Naive thymus-derived CD4-positive, alpha-beta T cell (primary cell): Measurements from ENCODE around the gene KDM5B. TPM values are rescaled to one million over a fixed set of nuclear protein-coding genes. Genes with fewer than 3 reads are reported as not detected.

Source experiments
- ATAC-seq: fragments of 150-1000 bp; cut with Tn5 transposase; 2 replicates; pipeline ENCODE4 v1.10.0; 2021; ENCODE audit warnings: mild to moderate bottlenecking, moderate library complexity
- CTCF ChIA-PET: fragments of 350-600 bp; sonication (Branson Sonifier 250); formaldehyde crosslinking; loops from one replicate; lab custom pipeline; 2021; ENCODE audit warnings: antibody characterized with exemption; lab: Charles Lee
- POLR2A ChIA-PET: fragments of 350-600 bp; sonication (Branson Sonifier 250); formaldehyde crosslinking; loops from one replicate; lab custom pipeline; 2021; ENCODE audit warnings: antibody characterized with exemption, inconsistent platforms; lab: Charles Lee
- DNase-seq, 9 donors: peaks; one replicate each; pipeline versions ENCODE4 v3.0.0 to v3.0.0-alpha.2; 2020 to 2022; ENCODE audit warnings: mixed read lengths in 1 of 9
- H3K27ac ChIP-seq: one replicate; pipeline ENCODE4 v1.7.0; 2013; ENCODE audit warnings: mild to moderate bottlenecking, low read depth, low read length, moderate library complexity
- H3K27me3 ChIP-seq, 2 donors: one replicate each; pipeline ENCODE4 v1.7.0; 2013; ENCODE audit warnings: low read length in 2 of 2, mild to moderate bottlenecking in 2 of 2, moderate library complexity in 2 of 2; ENCODE audit not compliant: control insufficient read depth in 2 of 2, insufficient read depth in 2 of 2
- H3K36me3 ChIP-seq, 3 experiments: 1 replicate in 2 of 3; 2 replicates in 1 of 3; pipeline ENCODE4 v1.7.0; 2013; ENCODE audit warnings: low read length in 3 of 3, mild to moderate bottlenecking in 3 of 3, moderate library complexity in 1 of 3; ENCODE audit not compliant: insufficient read depth in 3 of 3, control insufficient read depth in 2 of 3
- H3K4me1 ChIP-seq, 2 donors: one replicate each; pipeline ENCODE4 v1.7.0; 2013; ENCODE audit warnings: low read length in 2 of 2, mild to moderate bottlenecking in 2 of 2, moderate library complexity in 1 of 2; ENCODE audit not compliant: control insufficient read depth in 2 of 2, insufficient read depth in 2 of 2
- H3K4me3 ChIP-seq: 2 replicates; pipeline ENCODE4 v1.7.0; 2013; ENCODE audit warnings: mild to moderate bottlenecking, low read length
- H3K9me3 ChIP-seq, 3 experiments: 1 replicate in 2 of 3; 2 replicates in 1 of 3; pipeline ENCODE4 v1.7.0; 2013; ENCODE audit warnings: low read length in 3 of 3; ENCODE audit not compliant: control insufficient read depth in 2 of 3
- H3K27ac Mint-ChIP-seq, 9 donors: one replicate each; pipeline ENCODE4 v1.8.0; 2020 to 2022; ENCODE audit warnings: mixed read lengths in 9 of 9, mild to moderate bottlenecking in 8 of 9, moderate library complexity in 5 of 9, inconsistent platforms in 2 of 9
- H3K27me3 Mint-ChIP-seq, 5 donors: one replicate each; pipeline ENCODE4 v1.8.0; 2021 to 2022; ENCODE audit warnings: mixed read lengths in 5 of 5, mild to moderate bottlenecking in 1 of 5
- H3K36me3 Mint-ChIP-seq, 5 donors: one replicate each; pipeline ENCODE4 v1.8.0; 2020 to 2022; ENCODE audit warnings: mixed read lengths in 5 of 5, mild to moderate bottlenecking in 3 of 5, inconsistent platforms in 1 of 5
- H3K4me1 Mint-ChIP-seq, 7 donors: one replicate each; pipeline ENCODE4 v1.8.0; 2020 to 2022; ENCODE audit warnings: mixed read lengths in 7 of 7, mild to moderate bottlenecking in 3 of 7, inconsistent platforms in 1 of 7
- H3K4me3 Mint-ChIP-seq, 10 donors: one replicate each; pipeline ENCODE4 v1.8.0; 2020 to 2022; ENCODE audit warnings: mild to moderate bottlenecking in 10 of 10, mixed read lengths in 10 of 10, moderate library complexity in 6 of 10, inconsistent platforms in 2 of 10
- H3K9me3 Mint-ChIP-seq, 11 donors: one replicate each; pipeline ENCODE4 v1.8.0; 2020 to 2022; ENCODE audit warnings: mixed read lengths in 11 of 11, mild to moderate bottlenecking in 4 of 11, inconsistent platforms in 1 of 11, moderate library complexity in 1 of 11
- intact Hi-C, 2 donors: fragments of 100-400 bp; cut with micrococcal nuclease; formaldehyde crosslinking; loops; one replicate each; pipeline ENCODE4 v1.15.1; 2023
- polyA plus RNA-seq, 2 donors: library from polyadenylated mRNA; unstranded; fragments of 300-500 nt; fragmentation: Illumina TruSeq; gene quantifications; one replicate each; pipeline ENCODE4 v1.2.3, GENCODE V29; 2021
- total RNA-seq, 6 experiments: library from RNA in 5 of 6; stranded (reverse) in 5 of 6; gene quantifications; 1 replicate in 5 of 6; 2 replicates in 1 of 6; pipeline ENCODE4 v1.2.3 and lab custom pipeline; 2021 to 2026

KDM5B gene
- total and polyA plus RNA-seq, 7 experiments from 2014 or later, result 16.1 to 105 (median 59.2) TPM

- DNase-seq, result no peak
- H3K27ac Mint-ChIP-seq, result no peak overlapping the region
- H3K27ac ChIP-seq, result no peak overlapping the region
- ChIA-PET POLR2A (no interaction called here), CTCF (interaction anchor here (1.1 kb wide), 1 partner anchor 511 kb away, joined by 3 read pairs; the partner anchor contains the start of gene LGR6)
- H3K36me3 ChIP-seq, result no peaks in the 10 kb centered on the region
- H3K27me3 ChIP-seq, result peaks cover 2 to 3% of the 10 kb centered on the region in 2 donors
- intact Hi-C loops, result no loop called here
- no peak overlapping the region for H3K4me3 ChIP-seq
- H3K27me3 Mint-ChIP-seq, result peaks cover 45 to 63% (median 61%) of the 10 kb centered on the region in 5 donors
- no peaks in the 10 kb centered on the region for H3K9me3 Mint-ChIP-seq
- H3K9me3 ChIP-seq, result no peaks in the 10 kb centered on the region
- no peaks in the 10 kb centered on the region for H3K36me3 Mint-ChIP-seq
- H3K4me1 ChIP-seq, result no peaks in the 10 kb centered on the region
- ATAC-seq, result no peak
- H3K4me1 Mint-ChIP-seq, result peaks cover 0 to 6% (median 3%) of the 10 kb centered on the region in 7 donors
- H3K4me3 Mint-ChIP-seq, result no peak overlapping the region
Observed at GRCh38 chr1:202704601-202705000, 103.6 kb downstream of the KDM5B start.

GRCh38 chr1:202703191-202703590 is 105.0 kb downstream of the KDM5B start:
- Histone ChIP-seq H3K27ac (no peak overlapping the region), H3K4me1 (no peaks in the 10 kb centered on the region), H3K27me3 (peaks cover under 1 to 2% of the 10 kb centered on the region in 2 donors), H3K36me3 (no peaks in the 10 kb centered on the region), H3K4me3 (no peak overlapping the region), H3K9me3 (no peaks in the 10 kb centered on the region)
- H3K4me3 Mint-ChIP-seq, result no peak overlapping the region
- no peak for DNase-seq
- POLR2A ChIA-PET, result no interaction called here
- CTCF ChIA-PET, result no interaction called here
- H3K4me1 Mint-ChIP-seq, result peaks cover 0 to 5% (median 0%) of the 10 kb centered on the region in 7 donors
- intact Hi-C loops, result no loop called here
- H3K27me3 Mint-ChIP-seq, result peaks cover 39 to 55% (median 53%) of the 10 kb centered on the region in 5 donors
- no peak for ATAC-seq
- no peaks in the 10 kb centered on the region for H3K36me3 Mint-ChIP-seq
- no peak overlapping the region for H3K27ac Mint-ChIP-seq
- no peaks in the 10 kb centered on the region for H3K9me3 Mint-ChIP-seq

- no peak overlapping the region for H3K27ac ChIP-seq
- Mint-ChIP-seq H3K27me3 (peaks cover 38 to 56% (median 47%) of the 10 kb centered on the region in 5 donors), H3K9me3 (no peaks in the 10 kb centered on the region), H3K4me3 (no peak overlapping the region), H3K36me3 (no peaks in the 10 kb centered on the region), H3K4me1 (peaks cover 0 to 7% (median 0%) of the 10 kb centered on the region in 7 donors), H3K27ac (no peak overlapping the region)
- intact Hi-C loops, result no loop called here
- H3K4me3 ChIP-seq, result no peak overlapping the region
- no peak for ATAC-seq
- no peaks in the 10 kb centered on the region for H3K36me3 ChIP-seq
- CTCF ChIA-PET, result no interaction called here
- no peaks in the 10 kb centered on the region for H3K4me1 ChIP-seq
- no peak for DNase-seq
- H3K9me3 ChIP-seq, result no peaks in the 10 kb centered on the region
- POLR2A ChIA-PET, result no interaction called here
- H3K27me3 ChIP-seq, result no peaks in the 10 kb centered on the region
Observed at GRCh38 chr1:202702088-202702487, 106.1 kb downstream of the KDM5B start.

- Histone ChIP-seq H3K4me3 (no peak overlapping the region), H3K27me3 (no peaks in the 10 kb centered on the region), H3K9me3 (no peaks in the 10 kb centered on the region), H3K27ac (no peak overlapping the region), H3K36me3 (no peaks in the 10 kb centered on the region), H3K4me1 (no peaks in the 10 kb centered on the region)
- Mint-ChIP-seq H3K27ac (no peak overlapping the region), H3K36me3 (no peaks in the 10 kb centered on the region), H3K4me1 (peaks cover 0 to 7% (median 0%) of the 10 kb centered on the region in 7 donors), H3K9me3 (no peaks in the 10 kb centered on the region), H3K27me3 (peaks cover 37 to 57% (median 44%) of the 10 kb centered on the region in 5 donors), H3K4me3 (no peak overlapping the region)
- ChIA-PET CTCF (no interaction called here), POLR2A (no interaction called here)
- no peak for DNase-seq
- ATAC-seq, result no peak
- intact Hi-C loops, result no loop called here
Observed at GRCh38 chr1:202701200-202701599, 107.0 kb downstream of the KDM5B start.

- no peaks in the 10 kb centered on the region for H3K9me3 Mint-ChIP-seq
- H3K4me3 Mint-ChIP-seq, result no peak overlapping the region
- no peak overlapping the region for H3K27ac ChIP-seq
- H3K4me1 ChIP-seq, result no peaks in the 10 kb centered on the region
- H3K4me1 Mint-ChIP-seq, result peaks cover 0 to 7% (median 0%) of the 10 kb centered on the region in 7 donors
- H3K9me3 ChIP-seq, result no peaks in the 10 kb centered on the region
- POLR2A ChIA-PET, result no interaction called here
- H3K27me3 ChIP-seq, result no peaks in the 10 kb centered on the region
- no peak for DNase-seq
- no peak overlapping the region for H3K27ac Mint-ChIP-seq
- H3K36me3 Mint-ChIP-seq, result no peaks in the 10 kb centered on the region
- no peaks in the 10 kb centered on the region for H3K36me3 ChIP-seq
- ATAC-seq, result no peak
- no peak overlapping the region for H3K4me3 ChIP-seq
- intact Hi-C loops, result no loop called here
- CTCF ChIA-PET, result no interaction called here
- peaks cover 40 to 58% (median 46%) of the 10 kb centered on the region in 5 donors for H3K27me3 Mint-ChIP-seq
Observed at GRCh38 chr1:202700061-202700460, 108.2 kb downstream of the KDM5B start.

- H3K27ac ChIP-seq, result no peak overlapping the region
- H3K27me3 ChIP-seq, result no peaks in the 10 kb centered on the region
- Mint-ChIP-seq H3K9me3 (peaks cover 0 to 2% (median 0%) of the 10 kb centered on the region in 11 donors), H3K36me3 (no peaks in the 10 kb centered on the region), H3K4me1 (peaks cover 0 to 7% (median 0%) of the 10 kb centered on the region in 7 donors), H3K27ac (peak overlapping the region in 2 of 9 donors; percentile 40 to 65), H3K4me3 (peak overlapping the region in 1 of 10 donors; percentile 1), H3K27me3 (peaks cover 39 to 58% (median 41%) of the 10 kb centered on the region in 5 donors)
- intact Hi-C loops, result no loop called here
- ChIA-PET CTCF (no interaction called here), POLR2A (interaction anchor here (0.7 kb wide), 1 partner anchor 73 kb away, joined by 3 read pairs; no protein-coding TSS in a partner anchor)
- H3K9me3 ChIP-seq, result no peaks in the 10 kb centered on the region
- H3K4me3 ChIP-seq, result no peak overlapping the region
- DNase-seq (no peak), ATAC-seq (no peak)
- no peaks in the 10 kb centered on the region for H3K4me1 ChIP-seq
- no peaks in the 10 kb centered on the region for H3K36me3 ChIP-seq
Observed at GRCh38 chr1:202698276-202698675, 109.9 kb downstream of the KDM5B start.

GRCh38 chr1:202697038-202697437 is 111.2 kb downstream of the KDM5B start:
- H3K27me3 Mint-ChIP-seq, result peaks cover 33 to 61% (median 45%) of the 10 kb centered on the region in 5 donors
- ChIA-PET CTCF (no interaction called here), POLR2A (no interaction called here)
- H3K36me3 Mint-ChIP-seq, result no peaks in the 10 kb centered on the region
- no peak overlapping the region for H3K27ac Mint-ChIP-seq
- Histone ChIP-seq H3K4me3 (no peak overlapping the region), H3K4me1 (no peaks in the 10 kb centered on the region), H3K27me3 (no peaks in the 10 kb centered on the region), H3K9me3 (no peaks in the 10 kb centered on the region), H3K27ac (no peak overlapping the region), H3K36me3 (no peaks in the 10 kb centered on the region)
- H3K4me3 Mint-ChIP-seq, result no peak overlapping the region
- DNase-seq, result no peak
- ATAC-seq, result no peak
- H3K4me1 Mint-ChIP-seq, result peaks cover 0 to 7% (median 0%) of the 10 kb centered on the region in 7 donors
- H3K9me3 Mint-ChIP-seq, result peaks cover 0 to 5% (median 2%) of the 10 kb centered on the region in 11 donors
- intact Hi-C loops, result no loop called here
